WTC11 (cell line): ENCODE measurements around the gene RNASE4. TPM values are rescaled to one million over a fixed set of nuclear protein-coding genes. Genes with fewer than 3 reads are reported as not detected.

Experiments used
- ATAC-seq: fragments of 200-7000 bp; cut with Tn5 transposase; 2 replicates; pipeline ENCODE4 v1.10.0; 2021; ENCODE audit warnings: mild to moderate bottlenecking, moderate library complexity
- CTCF ChIA-PET: fragments of 300-600 bp; sonication (Branson Sonifier 250); formaldehyde crosslinking; loops from one replicate; lab custom pipeline; 2021; ENCODE audit warnings: antibody characterized with exemption; lab: Charles Lee
- POLR2A ChIA-PET: fragments of 350-600 bp; sonication (Branson Sonifier 250); formaldehyde crosslinking; loops from one replicate; lab custom pipeline; 2021; ENCODE audit warnings: antibody characterized with exemption; lab: Charles Lee
- DNase-seq: peaks from one replicate; pipeline ENCODE4 v3.0.0; 2021; ENCODE audit warnings: low spot score
- H3K27ac Mint-ChIP-seq: 2 replicates; pipeline ENCODE4 v1.8.0; 2021; ENCODE audit warnings: mixed read lengths
- H3K27me3 Mint-ChIP-seq: 2 replicates; pipeline ENCODE4 v1.8.0; 2021; ENCODE audit warnings: low read depth, mild to moderate bottlenecking, moderate library complexity, mixed read lengths
- H3K36me3 Mint-ChIP-seq: 2 replicates; pipeline ENCODE4 v1.8.0; 2021; ENCODE audit warnings: mixed read lengths
- H3K4me1 Mint-ChIP-seq: 2 replicates; pipeline ENCODE4 v1.8.0; 2022; ENCODE audit warnings: mixed read lengths
- H3K4me3 Mint-ChIP-seq: 2 replicates; pipeline ENCODE4 v1.8.0; 2021; ENCODE audit warnings: mild to moderate bottlenecking, moderate library complexity, mixed read lengths
- H3K9me3 Mint-ChIP-seq: 2 replicates; pipeline ENCODE4 v1.8.0; 2021; ENCODE audit warnings: mixed read lengths
- AFF4 ChIP-seq: sonication (generic); formaldehyde crosslinking; IDR thresholded peaks from 2 replicates; pipeline ENCODE4 v1.8.1; 2023; ENCODE audit warnings: mild to moderate bottlenecking, missing genetic modification reagents, borderline replicate concordance
- AR ChIP-seq: fragments of 250-450 bp; sonication (Bioruptor Pico); IDR thresholded peaks from 2 replicates; pipeline ENCODE4 v1.9.0; 2021; ENCODE audit warnings: mild to moderate bottlenecking
- ATF2 ChIP-seq: sonication (generic); formaldehyde crosslinking; IDR thresholded peaks from 2 replicates; pipeline ENCODE4 v1.8.1; 2022; ENCODE audit warnings: low read depth, missing genetic modification reagents, borderline replicate concordance
- CBFB ChIP-seq: sonication (generic); formaldehyde crosslinking; IDR thresholded peaks from 2 replicates; pipeline ENCODE4 v1.8.1; 2022; ENCODE audit warnings: mild to moderate bottlenecking, low read depth, missing genetic modification reagents
- CDX4 ChIP-seq: fragments of 250-450 bp; sonication (Bioruptor Pico); IDR thresholded peaks from 2 replicates; pipeline ENCODE4 v1.9.0; 2021; ENCODE audit warnings: moderate library complexity, mild to moderate bottlenecking, inconsistent platforms, borderline replicate concordance
- CREB1 ChIP-seq: sonication (generic); formaldehyde crosslinking; IDR thresholded peaks from 2 replicates; pipeline ENCODE4 v1.8.0; 2023; ENCODE audit warnings: mild to moderate bottlenecking, missing genetic modification reagents
- ELF4 ChIP-seq: sonication (generic); formaldehyde crosslinking; IDR thresholded peaks from 2 replicates; pipeline ENCODE4 v1.8.1; 2022; ENCODE audit warnings: low read depth, mild to moderate bottlenecking, moderate library complexity, missing genetic modification reagents
- EMX1 ChIP-seq: fragments of 250-450 bp; sonication (Bioruptor Pico); IDR thresholded peaks from 2 replicates; pipeline ENCODE4 v1.8.0; 2021; ENCODE audit warnings: mild to moderate bottlenecking
- ERG ChIP-seq: fragments of 250-450 bp; sonication (Bioruptor Pico); IDR thresholded peaks from 2 replicates; pipeline ENCODE4 v1.8.0; 2021; ENCODE audit warnings: mild to moderate bottlenecking
- ESRRA ChIP-seq: sonication (generic); formaldehyde crosslinking; IDR thresholded peaks from 2 replicates; pipeline ENCODE4 v1.8.1; 2022; ENCODE audit warnings: mild to moderate bottlenecking, missing genetic modification reagents, borderline replicate concordance
- FOXJ3 ChIP-seq: sonication (generic); formaldehyde crosslinking; IDR thresholded peaks from 2 replicates; pipeline ENCODE4 v1.9.0; 2021; ENCODE audit warnings: missing genetic modification reagents, mild to moderate bottlenecking, borderline replicate concordance
- GRHL2 ChIP-seq: fragments of 250-450 bp; sonication (Bioruptor Pico); IDR thresholded peaks from 2 replicates; pipeline ENCODE4 v1.8.0; 2022; ENCODE audit warnings: mild to moderate bottlenecking, moderate library complexity; ENCODE audit not compliant: insufficient replicate concordance, severe bottlenecking
- IRF1 ChIP-seq: sonication (generic); formaldehyde crosslinking; IDR thresholded peaks from 2 replicates; pipeline ENCODE4 v1.8.0; 2023; ENCODE audit warnings: missing genetic modification reagents
- NFATC4 ChIP-seq: fragments of 250-450 bp; sonication (Bioruptor Pico); IDR thresholded peaks from 2 replicates; pipeline ENCODE4 v1.9.0; 2021; ENCODE audit warnings: mild to moderate bottlenecking
- RELA ChIP-seq: sonication (generic); formaldehyde crosslinking; IDR thresholded peaks from 2 replicates; pipeline ENCODE4 v1.8.1; 2022; ENCODE audit warnings: missing genetic modification reagents, mild to moderate bottlenecking, borderline replicate concordance
- SMAD4 ChIP-seq: sonication (generic); formaldehyde crosslinking; IDR thresholded peaks from 2 replicates; pipeline ENCODE4 v1.8.0; 2022; ENCODE audit warnings: mild to moderate bottlenecking, missing genetic modification reagents
- TP53 ChIP-seq: sonication (generic); formaldehyde crosslinking; IDR thresholded peaks from 2 replicates; pipeline ENCODE4 v1.8.1; 2023; ENCODE audit warnings: mild to moderate bottlenecking, missing genetic modification reagents
- USF2 ChIP-seq: sonication (generic); formaldehyde crosslinking; IDR thresholded peaks from 2 replicates; pipeline ENCODE4 v1.8.1; 2023; ENCODE audit warnings: mild to moderate bottlenecking, missing genetic modification reagents, moderate library complexity
- ZNF232 ChIP-seq: sonication (generic); formaldehyde crosslinking; IDR thresholded peaks from 2 replicates; pipeline ENCODE4 v1.8.0; 2022; ENCODE audit warnings: mild to moderate bottlenecking, missing genetic modification reagents
- ZNF263 ChIP-seq: sonication (generic); formaldehyde crosslinking; IDR thresholded peaks from 2 replicates; pipeline ENCODE4 v1.8.1; 2022; ENCODE audit warnings: low read depth, mild to moderate bottlenecking, moderate library complexity, missing genetic modification reagents
- ZNF396 ChIP-seq: fragments of 250-450 bp; sonication (Bioruptor Pico); IDR thresholded peaks from 2 replicates; pipeline ENCODE4 v1.8.0; 2021; ENCODE audit warnings: mild to moderate bottlenecking, moderate library complexity, borderline replicate concordance
- ZSCAN18 ChIP-seq: fragments of 250-450 bp; sonication (Bioruptor Pico); IDR thresholded peaks from 2 replicates; pipeline ENCODE4 v2.1.2; 2022; ENCODE audit warnings: mild to moderate bottlenecking, moderate library complexity
- total RNA-seq: library from RNA; stranded (reverse); gene quantifications from 3 replicates; pipeline ENCODE4 v1.2.3, GENCODE V29; 2021

The RNASE4 gene
- total RNA-seq, 1 experiment from 2014 or later, result 2.8 TPM

- no peak for TF ChIP-seq GRHL2 (CRISPR knock-in tag)
- no peak for TF ChIP-seq ZSCAN18 (CRISPR knock-in tag)
- no peak for TF ChIP-seq USF2
- TF ChIP-seq AFF4, result no peak
- TF ChIP-seq ZNF396 (CRISPR knock-in tag), result no peak
- no peak for TF ChIP-seq CDX4 (CRISPR knock-in tag)
Observed at GRCh38 chr14:20711685-20712084, 27.3 kb downstream of the RNASE4 start (continued).

GRCh38 chr14:20712904-20713303, 28.5 kb downstream of the RNASE4 start:
- DNase-seq (no peak), ATAC-seq (no peak)
- Mint-ChIP-seq H3K4me1 (peaks cover 19% of the 10 kb centered on the region), H3K9me3 (peaks cover 26% of the 10 kb centered on the region), H3K4me3 (no peak overlapping the region), H3K27ac (peak overlapping the region; percentile 28; the same call in 1 of the 2 replicates), H3K27me3 (no peaks in the 10 kb centered on the region; the same call in 1 of the 2 replicates), H3K36me3 (no peaks in the 10 kb centered on the region)
- POLR2A ChIA-PET, result no interaction called here
- CTCF ChIA-PET, result interaction anchor here (0.9 to 1.0 kb wide), 2 partner anchors 154 to 302 kb away, joined by 3 read pairs; no protein-coding TSS in a partner anchor
- no peak for TF ChIP-seq CREB1 (CRISPR knock-in tag)
- TF ChIP-seq ESRRA (CRISPR knock-in tag), result no peak
- no peak for TF ChIP-seq CBFB (CRISPR knock-in tag)
- no peak for TF ChIP-seq ELF4
- TF ChIP-seq IRF1 (CRISPR knock-in tag), result no peak
- no peak for TF ChIP-seq ZNF232 (CRISPR knock-in tag)
- TF ChIP-seq ZNF263 (CRISPR knock-in tag), result no peak
- no peak for TF ChIP-seq TP53 (CRISPR knock-in tag)
- TF ChIP-seq ATF2 (CRISPR knock-in tag), result no peak
- no peak for TF ChIP-seq SMAD4 (CRISPR knock-in tag)
- no peak for TF ChIP-seq ERG
- no peak for TF ChIP-seq NFATC4 (CRISPR knock-in tag)
- TF ChIP-seq RELA (CRISPR knock-in tag), result no peak
- TF ChIP-seq FOXJ3 (CRISPR knock-in tag), result no peak
- TF ChIP-seq EMX1, result no peak
- TF ChIP-seq AR, result no peak
- TF ChIP-seq ZNF396 (CRISPR knock-in tag), result no peak
